Ammon's horn (tissue), 1 donor: ENCODE measurements around the gene TRPM2.
"Not testable (repeated sequence)": the region's sequence is repeated elsewhere in the genome, so short reads cannot be mapped to it uniquely, and the experiment has no call there.

Experiments used
- DNase-seq: peaks from one replicate; pipeline ENCODE4 v3.0.0-alpha.2; 2016; ENCODE audit warnings: low spot score

Gene TRPM2

DNA sequence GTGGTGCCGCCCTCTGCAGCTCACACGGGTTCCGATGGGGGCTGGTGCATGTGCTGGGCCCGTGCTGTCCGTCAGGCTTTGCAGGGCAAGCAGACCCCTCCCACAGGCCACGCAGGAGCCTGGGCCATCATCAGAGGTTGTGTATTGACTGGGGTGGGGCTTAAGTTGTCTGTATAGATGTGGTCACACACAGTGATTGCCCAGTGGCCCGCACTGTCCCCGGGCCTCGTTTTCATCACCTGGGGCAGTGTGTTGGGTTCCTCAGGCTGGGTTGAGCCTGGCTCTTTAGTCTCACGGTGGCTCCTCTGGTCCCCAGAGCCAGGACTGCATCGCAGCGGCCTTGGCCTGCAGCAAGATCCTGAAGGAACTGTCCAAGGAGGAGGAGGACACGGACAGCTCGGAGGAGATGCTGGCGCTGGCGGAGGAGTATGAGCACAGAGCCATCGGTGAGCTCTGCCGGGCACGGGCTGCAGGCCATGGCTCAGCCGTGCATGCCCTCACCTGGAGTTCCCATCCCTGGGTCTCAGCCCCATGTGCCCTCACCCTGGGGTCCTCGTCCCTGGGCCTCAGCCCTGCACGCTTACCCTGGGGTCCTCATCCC, 44.1 kb downstream of the TRPM2 start:
- no peak for DNase-seq

DNA sequence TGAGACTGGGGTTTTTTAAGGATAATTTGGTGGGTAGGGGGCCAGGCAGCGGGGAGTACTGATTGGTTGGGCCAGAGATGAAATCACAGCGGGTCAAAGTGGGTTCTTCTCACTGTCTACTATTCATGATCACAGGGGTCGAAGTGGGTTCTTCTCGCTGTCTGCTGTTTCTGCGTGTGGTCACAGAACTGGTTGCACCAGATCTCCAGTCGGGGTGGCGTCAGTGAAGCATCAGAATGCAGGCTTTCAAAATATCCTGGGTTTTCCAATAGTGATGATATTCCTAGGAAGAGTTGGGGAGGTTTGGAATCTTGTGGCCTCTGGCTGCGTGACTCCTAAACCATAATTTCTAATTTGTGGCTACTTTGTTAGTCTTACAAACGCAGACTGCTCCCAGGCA, 45.1 kb downstream of the TRPM2 start:
- no peak for DNase-seq

DNA sequence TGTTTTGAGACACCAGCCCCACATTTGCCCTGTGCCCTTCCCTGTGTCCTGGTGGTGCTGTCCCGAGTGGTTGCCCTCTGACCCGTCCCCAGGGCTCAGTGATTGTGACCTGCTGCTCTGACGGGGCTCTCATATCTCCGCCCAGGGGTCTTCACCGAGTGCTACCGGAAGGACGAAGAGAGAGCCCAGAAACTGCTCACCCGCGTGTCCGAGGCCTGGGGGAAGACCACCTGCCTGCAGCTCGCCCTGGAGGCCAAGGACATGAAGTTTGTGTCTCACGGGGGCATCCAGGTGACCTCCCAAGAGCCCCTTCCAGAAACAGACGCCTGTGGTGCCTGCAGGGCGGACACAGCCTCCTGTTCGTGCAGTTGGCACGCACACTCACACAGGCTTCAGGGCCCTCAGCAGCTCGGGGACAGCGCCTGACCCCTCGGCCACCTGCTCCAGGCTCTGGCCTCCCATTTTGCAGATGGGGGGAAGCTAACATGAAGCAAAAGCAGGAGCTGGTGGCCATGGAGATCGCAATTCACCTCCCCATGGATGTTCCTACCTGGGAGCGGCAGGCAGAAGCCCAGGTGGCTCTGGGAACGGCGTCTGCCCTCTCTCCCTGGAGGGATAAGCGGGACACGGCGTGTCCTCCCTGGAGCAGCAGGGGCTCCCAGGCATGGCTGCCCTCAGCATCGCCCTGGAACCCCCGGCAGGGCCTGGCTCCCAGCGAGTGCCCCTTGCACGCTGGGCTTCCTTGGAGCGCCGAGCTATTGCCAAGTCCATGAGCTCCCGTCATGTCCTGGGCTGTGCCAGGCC, 45.9 kb downstream of the TRPM2 start:
- no peak for DNase-seq

DNA sequence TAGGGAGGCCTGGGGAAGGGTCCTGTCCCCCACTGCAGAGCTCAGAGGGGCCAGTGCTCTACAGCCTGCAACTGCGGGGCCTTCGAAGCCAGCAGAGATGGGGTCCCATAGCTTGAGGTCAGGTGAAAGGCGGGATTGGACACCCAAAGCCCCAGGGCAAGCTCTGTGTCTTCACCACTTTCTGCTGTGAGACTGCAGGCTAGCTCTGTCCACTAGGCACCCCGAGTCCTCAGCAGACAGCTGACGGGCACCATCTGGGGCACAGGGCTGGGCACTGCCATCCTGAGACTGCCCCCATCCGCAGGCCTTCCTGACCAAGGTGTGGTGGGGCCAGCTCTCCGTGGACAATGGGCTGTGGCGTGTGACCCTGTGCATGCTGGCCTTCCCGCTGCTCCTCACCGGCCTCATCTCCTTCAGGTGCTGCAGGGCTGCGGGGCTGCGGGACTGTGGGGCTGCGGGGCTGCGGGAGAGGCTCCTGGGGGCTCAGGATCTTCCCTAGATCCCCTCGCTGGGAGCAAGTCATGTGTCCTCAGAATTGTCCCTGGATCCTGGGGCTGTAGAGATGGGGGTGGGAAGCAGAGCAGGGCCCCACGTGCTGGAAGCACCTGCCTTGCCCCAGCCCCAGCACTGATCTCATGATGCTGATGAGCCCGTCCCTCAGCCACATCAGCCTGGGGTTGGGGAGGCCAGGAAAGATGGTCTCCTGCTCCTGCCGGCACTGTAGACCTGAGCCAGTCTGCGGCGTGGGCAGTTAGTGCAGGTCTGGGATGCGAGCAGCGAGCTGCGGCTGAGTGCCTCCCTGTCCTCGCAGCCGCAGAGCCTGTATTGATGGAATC, 46.8 kb downstream of the TRPM2 start:
- no peak for DNase-seq

DNA sequence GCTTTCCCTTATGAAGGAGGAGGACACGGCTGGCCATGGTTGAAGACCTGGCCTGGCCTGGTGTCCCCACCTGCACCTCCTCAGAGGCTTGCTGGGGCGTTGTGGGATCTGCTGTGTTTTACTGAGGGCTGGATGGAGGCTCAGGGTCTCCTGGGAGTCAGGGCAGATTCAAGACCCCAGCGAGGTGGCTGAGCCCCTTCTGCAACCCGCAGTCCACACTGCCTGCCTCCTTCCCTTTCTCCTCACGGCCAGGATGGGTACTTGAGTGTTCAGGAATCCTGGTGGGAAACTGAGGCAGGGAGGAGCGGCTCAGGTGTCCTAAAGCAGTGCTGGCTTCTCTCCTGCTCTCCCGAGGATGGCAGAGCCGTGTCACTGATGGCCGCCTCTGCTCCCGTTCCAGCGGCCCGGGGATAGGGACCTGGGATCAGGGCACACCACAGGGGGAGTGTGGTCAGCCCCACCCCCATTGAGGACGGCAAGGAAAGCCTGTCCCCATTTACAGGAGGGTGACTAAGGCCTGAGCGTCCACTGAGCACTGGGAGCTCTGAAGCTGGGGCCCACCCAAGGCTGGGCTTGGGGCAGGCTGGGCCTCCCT, 47.5 kb downstream of the TRPM2 start:
- DNase-seq, result no peak

DNA sequence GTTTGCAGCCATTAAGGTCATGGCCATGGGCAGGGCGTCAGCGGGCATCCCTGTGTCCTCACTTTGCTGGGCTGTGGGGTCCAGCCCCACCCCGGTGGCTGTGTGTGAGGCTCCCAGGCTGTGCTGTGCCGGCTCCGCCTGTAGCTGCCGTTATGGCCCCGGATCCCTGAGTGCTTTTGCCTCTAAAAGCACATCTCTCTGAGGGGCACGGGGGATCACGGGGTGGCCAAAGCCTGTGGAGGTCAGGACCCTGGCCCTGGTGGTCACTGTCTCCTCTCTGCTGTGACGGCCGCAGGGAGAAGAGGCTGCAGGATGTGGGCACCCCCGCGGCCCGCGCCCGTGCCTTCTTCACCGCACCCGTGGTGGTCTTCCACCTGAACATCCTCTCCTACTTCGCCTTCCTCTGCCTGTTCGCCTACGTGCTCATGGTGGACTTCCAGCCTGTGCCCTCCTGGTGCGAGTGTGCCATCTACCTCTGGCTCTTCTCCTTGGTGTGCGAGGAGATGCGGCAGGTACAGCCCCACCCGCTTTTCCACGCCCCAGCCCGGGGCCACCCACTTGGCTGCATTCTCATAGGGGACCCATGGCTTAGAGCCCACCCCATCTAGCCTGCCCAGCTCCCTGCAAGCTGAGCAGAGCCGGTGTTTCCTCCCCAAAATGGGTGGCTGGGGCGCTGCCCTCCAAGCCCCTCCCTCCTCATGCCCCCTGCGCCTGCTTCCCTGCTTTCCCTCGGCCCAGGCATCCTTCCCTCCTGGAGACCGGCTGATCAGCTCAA, 48.2 kb downstream of the TRPM2 start:
- DNase-seq, result no peak

DNA sequence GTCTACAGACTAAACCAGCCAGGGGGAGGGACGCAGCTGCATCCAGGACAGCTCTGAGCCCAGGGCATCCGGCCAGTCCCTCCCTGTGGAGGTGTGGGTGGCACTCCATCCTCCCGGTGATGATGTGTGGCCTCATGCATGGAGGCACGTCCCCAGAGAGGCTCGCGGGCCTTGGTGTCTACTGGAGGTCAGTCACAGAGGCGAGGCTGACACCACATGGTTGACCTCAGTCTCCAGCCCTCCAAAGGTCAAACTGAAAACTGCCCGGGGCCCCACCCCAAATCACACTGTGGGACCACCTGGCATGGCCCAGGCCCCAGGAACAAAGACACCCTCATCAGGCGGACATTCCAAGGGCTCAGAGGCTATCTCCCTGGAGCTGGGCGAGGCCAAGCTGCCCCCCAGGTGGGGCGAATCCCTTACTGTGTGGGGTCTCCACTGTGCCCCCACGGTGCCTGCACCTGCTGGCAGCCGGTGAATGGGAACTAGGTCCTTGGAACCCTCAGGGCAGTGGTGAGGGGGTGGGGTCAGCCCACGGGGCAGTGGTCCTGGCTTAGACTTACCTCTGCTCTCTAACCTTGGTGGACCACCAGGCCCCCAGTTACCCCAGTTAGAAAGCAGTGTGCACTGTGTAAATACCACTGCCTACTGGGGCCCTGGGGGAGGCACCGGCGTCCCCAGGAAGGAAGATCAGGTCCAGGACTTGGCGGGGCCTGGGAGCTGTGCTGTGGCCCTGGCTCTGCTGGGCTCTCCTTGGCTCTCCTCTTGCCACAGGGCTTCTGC, 49.1 kb downstream of the TRPM2 start:
- no peak for DNase-seq

DNA sequence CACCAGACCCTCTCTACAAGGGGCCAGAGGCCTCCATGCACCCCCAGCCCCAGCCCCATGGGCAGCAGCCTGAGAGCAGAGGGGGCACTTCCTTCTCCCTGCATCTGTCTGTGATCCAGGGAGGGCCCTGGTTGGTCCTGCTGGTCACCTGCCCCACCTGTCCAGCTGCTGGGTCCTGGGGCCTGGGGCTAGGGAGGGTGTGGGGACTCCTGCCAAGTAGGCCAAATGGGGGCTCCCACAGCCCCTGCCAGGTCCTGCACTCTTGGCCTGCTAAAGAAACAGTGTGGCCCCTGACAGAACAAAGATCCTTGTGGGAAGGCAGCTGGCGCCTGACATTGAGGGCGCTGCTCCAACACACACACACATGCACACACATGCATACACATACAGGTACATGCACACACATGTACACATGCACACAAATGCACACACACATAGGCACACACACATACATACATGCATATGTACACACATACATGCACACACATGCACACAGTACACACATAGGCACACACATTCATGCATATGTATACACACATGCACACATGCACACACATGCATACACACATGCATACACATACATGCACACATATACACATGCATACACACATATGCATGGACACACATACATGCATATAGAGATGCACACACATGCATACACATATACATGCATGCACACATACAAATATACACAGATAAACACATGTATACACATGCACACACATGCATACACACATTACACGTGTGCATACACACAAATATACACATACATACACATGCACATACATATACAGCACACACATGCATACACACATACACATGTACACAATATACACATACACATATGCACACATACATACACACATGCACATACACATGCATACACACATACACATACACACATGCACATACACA, 49.9 kb downstream of the TRPM2 start:
- no peak for DNase-seq

DNA sequence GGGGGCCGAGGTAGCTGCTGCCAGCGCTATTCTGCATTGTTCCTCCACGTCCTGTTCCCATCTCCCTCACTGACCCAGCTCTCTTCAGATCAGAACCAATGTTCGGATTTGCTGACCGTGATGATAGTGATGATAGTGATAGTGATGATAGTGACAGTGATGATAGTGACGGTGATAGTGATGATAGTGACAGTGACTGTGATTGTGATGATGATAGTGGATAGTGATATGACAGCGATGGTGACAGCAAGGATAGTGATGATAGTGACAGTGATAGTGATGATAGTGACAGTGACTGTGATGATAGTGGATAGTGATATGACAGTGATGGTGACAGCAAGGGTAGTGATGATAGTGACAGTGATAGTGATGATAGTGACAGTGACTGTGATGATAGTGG, 51.1 kb downstream of the TRPM2 start:
- DNase-seq, result not testable (repeated sequence)

DNA sequence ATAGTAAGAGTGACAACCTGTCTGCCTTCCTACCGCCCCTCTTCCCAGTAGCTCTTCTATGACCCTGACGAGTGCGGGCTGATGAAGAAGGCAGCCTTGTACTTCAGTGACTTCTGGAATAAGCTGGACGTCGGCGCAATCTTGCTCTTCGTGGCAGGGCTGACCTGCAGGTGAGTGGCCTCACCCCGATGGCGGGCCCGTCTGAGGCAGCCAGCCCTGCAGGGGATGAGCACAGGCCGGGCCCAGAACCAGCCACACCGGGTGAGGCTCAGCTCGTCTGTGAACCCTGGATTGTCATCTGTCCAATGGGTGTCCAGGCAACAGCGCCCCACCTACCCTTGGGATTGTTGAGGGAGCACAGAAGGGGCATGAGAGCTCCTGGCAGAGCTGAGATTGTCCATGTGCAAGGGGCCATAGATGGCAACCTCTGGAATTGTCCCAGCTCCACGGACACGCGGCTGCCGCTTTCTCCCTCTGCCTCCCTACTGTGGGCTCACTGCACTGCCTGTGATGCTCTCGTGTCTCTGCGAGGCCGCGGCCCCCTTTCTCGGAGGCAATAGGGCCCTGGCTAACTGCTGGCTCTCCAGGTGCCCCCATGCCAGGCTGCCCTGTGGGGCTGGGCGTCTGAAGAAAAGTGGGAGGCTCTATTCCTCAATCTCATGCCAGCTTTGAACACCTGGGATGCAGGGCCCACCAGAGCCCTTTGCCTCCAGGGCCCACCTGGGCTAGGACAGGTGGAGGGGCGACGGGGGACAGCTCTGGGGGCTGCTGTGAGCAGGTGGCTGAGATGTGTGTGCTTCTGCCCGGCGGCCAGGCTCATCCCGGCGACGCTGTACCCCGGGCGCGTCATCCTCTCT, 51.9 kb downstream of the TRPM2 start:
- DNase-seq, result no peak

DNA sequence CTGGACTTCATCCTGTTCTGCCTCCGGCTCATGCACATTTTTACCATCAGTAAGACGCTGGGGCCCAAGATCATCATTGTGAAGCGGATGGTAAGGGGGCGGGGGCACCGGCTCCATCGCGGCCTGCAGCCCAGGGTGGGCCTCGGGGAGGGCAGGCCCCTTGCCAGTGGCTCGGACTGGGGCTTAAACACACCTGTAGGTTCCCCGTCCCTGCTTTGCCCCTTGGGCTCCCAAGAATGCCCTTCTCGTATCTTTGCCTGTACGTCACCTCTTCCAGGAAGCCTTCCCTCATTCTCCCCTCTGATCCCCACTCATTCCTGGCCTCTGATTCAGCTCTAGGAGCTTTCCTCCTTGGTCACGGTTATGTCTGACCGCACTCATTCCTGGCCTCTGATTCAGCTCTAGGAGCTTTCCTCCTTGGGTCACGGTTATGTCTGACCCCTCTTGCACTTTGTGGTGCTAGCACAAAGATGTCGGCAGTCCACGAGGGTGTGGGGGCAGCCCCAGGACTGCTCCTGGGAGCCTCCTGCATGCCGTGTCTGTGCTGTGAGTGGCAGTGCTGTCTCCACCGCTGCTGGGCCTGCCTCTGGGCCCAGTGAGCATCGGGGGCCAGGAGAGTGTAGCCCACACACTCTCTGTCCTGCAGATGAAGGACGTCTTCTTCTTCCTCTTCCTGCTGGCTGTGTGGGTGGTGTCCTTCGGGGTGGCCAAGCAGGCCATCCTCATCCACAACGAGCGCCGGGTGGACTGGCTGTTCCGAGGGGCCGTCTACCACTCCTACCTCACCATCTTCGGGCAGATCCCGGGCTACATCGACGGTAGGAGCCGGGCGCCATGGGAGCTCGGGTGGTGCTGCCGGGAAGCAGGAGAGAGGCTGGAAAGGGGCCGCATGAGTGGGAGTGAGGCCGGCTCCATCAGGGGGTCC, 52.8 kb downstream of the TRPM2 start:
- DNase-seq, result no peak

DNA sequence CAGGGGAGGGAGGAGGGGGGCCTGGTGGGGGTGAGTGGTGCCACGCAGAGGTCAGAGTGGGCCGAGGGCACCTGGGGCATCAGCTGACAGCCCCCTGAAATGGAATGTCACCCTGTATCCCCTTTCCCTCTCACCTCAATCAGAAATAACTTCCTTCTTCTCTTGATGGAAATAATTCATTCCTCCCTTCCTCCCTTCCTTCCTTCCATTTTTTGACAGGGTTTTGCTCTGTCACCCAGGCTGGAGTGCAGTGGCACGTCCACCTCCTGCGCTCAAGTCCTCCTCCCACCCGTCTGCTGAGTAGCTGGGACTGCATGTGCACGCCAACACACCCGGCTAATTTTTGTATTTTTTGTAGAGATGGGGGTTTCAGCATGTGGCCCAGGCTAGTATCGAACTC, 53.5 kb downstream of the TRPM2 start:
- DNase-seq, result no peak

DNA sequence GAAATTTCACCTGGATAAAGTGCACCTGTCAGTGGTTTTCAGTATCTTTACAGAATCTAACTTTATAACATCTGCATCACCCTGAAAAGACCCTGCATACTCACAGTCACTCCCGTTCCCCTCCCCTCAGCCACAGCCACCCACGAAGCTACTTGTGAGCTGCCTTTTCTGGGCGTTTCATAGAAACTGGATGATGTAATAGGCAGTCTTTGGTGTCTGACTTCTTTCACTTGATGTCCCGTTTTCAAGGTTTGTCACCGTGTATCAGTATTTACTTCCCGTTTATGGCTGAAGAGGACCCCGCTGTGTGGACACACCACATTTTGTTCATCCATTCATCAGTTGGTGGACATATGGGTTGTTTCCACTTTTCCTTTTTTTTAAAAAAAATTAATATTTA, 54.1 kb downstream of the TRPM2 start:
- DNase-seq, result no peak

DNA sequence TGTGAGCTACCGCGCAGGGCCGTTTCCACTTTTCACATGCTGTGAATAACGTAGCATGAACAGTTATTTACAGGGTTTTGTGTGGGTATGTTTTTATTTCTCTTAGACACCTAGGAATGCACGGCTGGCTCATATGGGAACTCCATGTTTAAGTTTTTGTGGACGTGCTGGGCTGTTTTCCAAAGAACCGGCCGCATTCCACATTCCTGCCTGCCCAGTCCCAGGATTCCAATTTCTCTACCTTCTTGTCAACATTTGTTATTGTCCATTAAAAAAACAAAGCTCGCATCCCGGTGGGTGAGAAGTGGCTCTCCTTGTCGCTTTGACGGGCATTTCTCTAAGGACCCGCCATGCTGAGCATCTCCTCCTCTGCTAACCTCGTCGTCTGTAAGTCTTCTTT, 54.8 kb downstream of the TRPM2 start:
- no peak for DNase-seq

DNA sequence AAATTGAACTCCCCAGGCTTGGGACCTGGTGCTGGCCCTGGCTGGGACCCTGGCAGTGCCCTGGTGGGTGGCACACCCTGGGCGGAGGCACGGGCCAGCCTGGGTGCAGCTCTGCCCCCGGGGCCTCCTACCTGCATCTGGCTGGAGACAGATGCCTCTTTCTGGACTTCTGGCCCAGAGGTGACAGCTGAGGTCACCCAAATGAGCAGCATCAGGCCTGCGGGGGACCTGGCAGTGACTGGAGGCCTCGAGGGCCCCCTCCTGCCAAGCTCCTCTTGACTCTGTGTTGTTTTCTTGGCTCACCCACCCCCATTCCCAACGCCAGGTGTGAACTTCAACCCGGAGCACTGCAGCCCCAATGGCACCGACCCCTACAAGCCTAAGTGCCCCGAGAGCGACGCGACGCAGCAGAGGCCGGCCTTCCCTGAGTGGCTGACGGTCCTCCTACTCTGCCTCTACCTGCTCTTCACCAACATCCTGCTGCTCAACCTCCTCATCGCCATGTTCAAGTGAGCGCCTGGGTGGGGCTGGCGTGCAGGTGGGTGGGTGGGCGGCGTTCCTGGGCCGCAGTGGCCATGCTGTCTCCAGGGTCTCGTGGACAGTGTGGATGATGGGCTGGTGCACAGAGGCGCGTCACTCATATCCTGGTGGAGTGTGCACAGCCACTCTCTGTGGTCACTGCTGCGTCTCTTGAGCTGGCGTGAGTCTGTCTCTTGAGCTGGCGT, 60.3 kb downstream of the TRPM2 start:
- no peak for DNase-seq

DNA sequence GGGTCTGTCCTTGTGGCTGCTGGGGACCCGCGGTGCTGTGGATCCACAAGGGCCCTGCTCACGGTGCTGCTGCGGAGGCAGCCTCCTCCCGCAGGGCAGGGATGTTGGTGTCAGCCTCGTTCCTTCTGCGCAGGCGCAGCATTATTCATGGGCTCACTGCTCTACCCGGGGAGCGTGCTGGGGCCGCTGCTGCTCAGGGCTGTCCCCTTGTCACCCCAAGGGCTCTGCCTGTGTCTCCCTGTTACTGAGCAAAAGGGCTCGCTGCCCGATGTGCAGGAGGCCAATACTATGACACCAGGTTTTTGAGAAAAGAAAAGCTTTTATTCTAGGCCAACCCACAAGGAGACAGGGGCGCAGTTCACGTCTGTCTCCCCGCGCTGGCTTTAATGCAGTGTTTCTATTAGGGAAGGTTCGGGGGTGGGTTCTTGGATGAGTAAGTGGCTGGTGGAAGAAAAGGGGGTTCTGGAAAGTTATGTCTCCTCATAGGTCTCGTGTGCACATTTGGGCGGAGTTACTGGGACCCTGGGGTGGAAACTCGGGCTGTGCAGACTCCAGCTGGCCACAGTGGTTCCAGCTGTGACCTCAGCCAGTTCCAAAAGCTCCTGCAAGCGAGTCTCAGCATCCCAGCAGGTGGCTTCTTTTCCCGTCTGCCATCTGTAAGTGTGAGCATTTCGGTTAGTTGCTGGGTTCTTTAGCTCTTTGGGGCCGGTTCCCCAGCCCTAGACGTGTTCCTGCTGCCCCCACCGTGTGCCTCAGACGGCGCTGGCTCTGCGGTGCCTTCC, 61.1 kb downstream of the TRPM2 start:
- no peak for DNase-seq
